Activated T-cell treated with anti-CD3 and anti-CD28 coated beads for 48 hours (primary cell): ENCODE results near the gene PRR35.

ENCODE experiments used
- DNase-seq: peaks from one replicate; pipeline ENCODE4 v3.0.0-alpha.2; 2020; ENCODE audit warnings: low read depth

Gene PRR35

GRCh38 chr16:580141-580945 lies 20.1 kb downstream of the PRR35 start:
- no peak for DNase-seq

GRCh38 chr16:580946-581498 lies 20.8 kb downstream of the PRR35 start:
- DNase-seq = no peak

GRCh38 chr16:582218-582613 lies 22.0 kb downstream of the PRR35 start:
- no peak for DNase-seq

GRCh38 chr16:582614-583331 lies 22.6 kb downstream of the PRR35 start:
- no peak for DNase-seq

GRCh38 chr16:583470-583814 lies 23.2 kb downstream of the PRR35 start:
- no peak for DNase-seq

- no peak for DNase-seq
These were observed 23.8 kb downstream of the PRR35 start for GRCh38 chr16:583815-584591.

- no peak for DNase-seq
These were observed 25.2 kb downstream of the PRR35 start for GRCh38 chr16:585351-585750.

- DNase-seq = no peak
These were observed 26.0 kb downstream of the PRR35 start for GRCh38 chr16:586047-586644.

GRCh38 chr16:586645-587590 lies 26.7 kb downstream of the PRR35 start:
- no peak for DNase-seq

- peak; percentile 65 for DNase-seq
These were observed 28.4 kb downstream of the PRR35 start for GRCh38 chr16:588639-588888.

- DNase-seq = peak; percentile 96
These were observed 28.9 kb downstream of the PRR35 start for GRCh38 chr16:588889-589657.

- peak; percentile 98 for DNase-seq
These were observed 29.5 kb downstream of the PRR35 start, which contains the start of gene RAB40C for GRCh38 chr16:589658-590187. RAB40C (plus strand) TSS chr16:590066; CDS start chr16:590292, 226 bp downstream.

- DNase-seq = no peak
These were observed 30.1 kb downstream of the PRR35 start for GRCh38 chr16:590188-590814.

- no peak for DNase-seq
These were observed 30.6 kb downstream of the PRR35 start for GRCh38 chr16:590815-591200.

- DNase-seq = no peak
These were observed 31.0 kb downstream of the PRR35 start for GRCh38 chr16:591231-591630.

- DNase-seq = no peak
These were observed 31.8 kb downstream of the PRR35 start for GRCh38 chr16:591892-592517.

- DNase-seq = no peak
These were observed 32.5 kb downstream of the PRR35 start for GRCh38 chr16:592518-593306.

GRCh38 chr16:593406-593805 lies 33.2 kb downstream of the PRR35 start:
- DNase-seq = no peak
